GM21717 (cell line): ENCODE measurements around the gene C16orf95.
"Not testable (repeated sequence)": the region's sequence is repeated elsewhere in the genome, so short reads cannot be mapped to it uniquely, and the experiment has no call there.

Source experiments
- ATAC-seq: cut with Tn5 transposase; IDR thresholded peaks from one replicate; pipeline ENCODE4 v1.9.1; 2021; ENCODE audit warnings: mild to moderate bottlenecking, moderate library complexity; ENCODE audit not compliant: unreplicated experiment

C16orf95 gene

DNA sequence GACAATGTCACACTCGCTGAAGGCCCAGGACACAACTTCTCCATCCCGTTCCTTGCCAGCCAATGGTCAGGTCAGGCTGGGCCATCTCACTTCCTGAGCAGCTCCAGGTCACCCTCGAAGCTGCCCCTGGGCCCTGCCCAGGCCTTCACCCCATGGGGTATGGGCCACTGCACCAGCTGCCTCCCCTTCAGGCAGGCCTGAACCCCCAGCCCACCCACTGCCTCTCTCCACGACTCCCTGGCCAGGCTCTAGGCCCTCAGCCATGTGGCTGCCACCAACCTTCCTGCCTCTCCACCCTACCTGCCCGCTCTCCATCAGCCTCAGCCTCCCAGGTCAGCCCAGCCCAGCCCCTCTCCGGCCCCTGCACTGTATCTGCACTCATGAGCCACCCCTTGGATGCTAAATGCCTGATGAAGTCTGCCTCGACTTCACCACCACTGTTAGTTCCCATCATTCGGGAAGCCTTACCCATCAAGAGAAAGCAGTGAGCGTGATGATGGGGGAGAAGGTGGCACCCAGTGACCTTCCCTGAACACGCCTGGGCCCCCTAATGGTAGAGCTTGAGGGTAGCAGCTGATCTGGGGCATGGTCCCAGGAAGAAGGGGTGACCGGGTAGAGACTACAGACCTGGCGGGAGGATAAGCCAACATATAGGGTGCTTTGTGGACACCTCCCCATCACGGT lies 30.9 kb upstream of the C16orf95 start:
- ATAC-seq = no peak

DNA sequence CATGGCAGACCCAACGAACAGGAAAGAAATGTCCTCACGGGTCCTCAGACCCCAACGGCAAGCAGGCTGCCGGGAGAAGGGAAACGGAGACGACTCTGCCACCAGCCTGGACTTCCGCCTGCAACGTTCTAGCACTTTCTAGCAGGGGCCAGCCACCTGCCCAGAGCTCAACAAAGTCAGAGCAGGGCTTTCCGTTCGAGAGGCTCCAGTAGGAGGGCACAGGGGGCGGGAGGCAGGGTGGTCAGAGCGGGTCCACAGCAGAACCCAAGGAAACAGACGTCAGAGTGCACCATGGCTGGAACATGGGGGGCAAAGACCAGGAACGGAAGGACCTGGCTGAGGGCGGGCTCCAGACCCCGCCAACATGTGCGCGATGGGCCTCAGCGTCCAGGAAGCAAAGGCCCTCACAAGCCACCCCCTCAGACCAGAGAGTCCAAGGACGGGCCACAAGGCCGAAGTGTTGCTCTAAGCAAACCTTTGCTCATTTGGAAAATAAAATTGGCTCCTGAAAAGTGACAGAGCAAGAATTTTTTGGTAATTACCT lies 29.4 kb upstream of the C16orf95 start:
- ATAC-seq = no peak

- ATAC-seq = no peak
These were observed 28.7 kb upstream of the C16orf95 start for GRCh38 chr16:87345726-87346424.

GRCh38 chr16:87344931-87345631 lies 27.9 kb upstream of the C16orf95 start:
- no peak for ATAC-seq

GRCh38 chr16:87344165-87344930 lies 27.2 kb upstream of the C16orf95 start:
- no peak for ATAC-seq

- no peak for ATAC-seq
These were observed 26.5 kb upstream of the C16orf95 start for GRCh38 chr16:87343753-87344050.

GRCh38 chr16:87342978-87343752 lies 26.0 kb upstream of the C16orf95 start:
- no peak for ATAC-seq

DNA sequence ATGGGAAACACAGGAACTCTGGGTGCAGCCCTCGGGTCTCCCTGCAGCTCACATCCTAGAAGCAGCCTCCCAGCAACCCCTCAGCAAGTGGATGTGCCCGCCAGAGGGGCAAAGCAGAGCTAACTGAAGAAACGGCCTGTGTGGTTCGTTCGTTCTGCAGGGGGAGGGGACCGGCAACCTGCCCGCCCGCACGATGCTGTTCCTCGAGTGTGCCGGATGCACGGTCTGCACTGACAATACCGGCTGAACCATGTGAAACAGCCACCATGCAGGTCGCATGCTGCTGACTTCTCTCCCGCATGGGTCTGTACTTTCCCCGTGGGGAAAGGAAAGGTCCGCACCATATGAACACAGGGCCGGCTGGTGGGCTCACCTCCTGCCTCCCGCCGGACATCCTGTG lies 25.3 kb upstream of the C16orf95 start:
- no peak for ATAC-seq

- ATAC-seq = no peak
These were observed 23.0 kb upstream of the C16orf95 start for GRCh38 chr16:87340198-87340597.

DNA sequence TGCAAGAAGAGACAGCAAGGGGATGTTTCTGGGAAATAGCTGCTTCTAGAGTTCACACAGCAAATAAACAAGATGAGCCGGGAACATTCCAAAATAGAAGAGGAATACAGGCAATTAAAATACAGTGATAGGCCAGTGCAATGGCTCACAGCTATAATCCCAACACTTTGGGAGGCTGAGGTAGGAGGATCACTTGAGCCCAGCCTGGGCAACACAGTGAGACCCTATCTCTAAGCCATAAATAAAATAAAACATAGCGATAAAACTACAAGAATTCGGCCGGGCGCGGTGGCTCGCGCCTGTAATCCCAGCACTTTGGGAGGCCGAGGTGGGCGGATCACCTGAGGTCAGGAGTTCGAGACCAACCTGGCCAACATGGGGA lies 22.5 kb upstream of the C16orf95 start:
- not testable (repeated sequence) for ATAC-seq

DNA sequence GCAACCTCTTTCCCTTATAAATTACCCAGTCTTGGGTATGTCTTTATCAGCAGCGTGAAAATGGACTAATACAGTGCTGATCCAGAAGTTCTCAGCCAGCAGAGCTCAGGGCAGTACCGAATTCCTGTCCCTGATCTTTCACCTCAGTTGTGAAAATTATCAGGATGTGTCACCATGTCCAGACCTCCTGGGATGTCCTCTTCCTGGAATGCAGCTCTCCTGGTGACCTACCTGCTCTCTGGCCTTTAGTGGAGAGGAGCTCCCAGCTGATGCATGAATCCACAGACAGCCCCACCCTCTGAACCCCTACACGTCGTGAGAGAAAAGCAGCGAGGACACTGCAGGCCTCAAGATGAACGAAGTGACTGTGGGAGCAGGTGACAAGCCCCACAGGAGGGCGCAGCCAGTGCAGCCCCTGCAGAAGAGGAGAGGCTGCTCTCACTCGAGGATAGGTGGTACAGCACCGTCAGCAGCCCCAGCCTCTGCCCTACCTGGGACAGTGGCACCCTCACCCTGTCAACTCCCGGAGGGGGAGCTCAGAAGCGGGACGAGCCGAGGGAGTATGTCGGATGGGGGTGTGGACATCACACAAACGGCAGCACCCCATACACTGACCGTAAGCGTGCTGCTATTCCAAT lies 22.0 kb upstream of the C16orf95 start:
- no peak for ATAC-seq

DNA sequence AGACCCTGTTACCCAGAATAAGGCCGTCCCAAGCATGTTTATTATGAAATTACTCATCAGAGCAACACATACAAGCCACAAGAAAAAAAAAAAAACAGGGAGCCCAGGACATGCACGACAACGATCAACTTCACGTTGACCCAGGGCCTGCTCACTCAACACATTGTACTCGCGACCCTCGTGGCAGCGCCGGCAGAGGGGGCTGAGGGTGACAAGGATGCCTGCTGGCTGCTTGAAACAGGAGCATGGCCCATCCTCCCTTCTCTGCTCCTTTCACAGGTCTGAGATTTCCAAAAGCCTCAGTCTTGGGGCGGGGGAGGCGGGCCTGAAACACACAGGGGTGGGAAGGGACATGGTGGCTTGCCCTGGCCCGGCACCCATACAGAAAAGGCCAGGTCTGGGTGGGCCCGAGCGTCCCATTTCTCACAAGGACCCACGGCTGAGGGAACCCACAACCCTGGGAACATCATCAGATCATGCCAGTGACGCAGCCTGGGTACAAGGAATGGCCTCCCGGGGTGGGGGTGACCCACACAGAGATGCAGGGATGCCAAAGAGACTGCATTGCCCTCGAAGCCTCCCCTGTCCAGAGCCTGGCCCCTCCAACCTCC lies 21.1 kb upstream of the C16orf95 start:
- no peak for ATAC-seq

DNA sequence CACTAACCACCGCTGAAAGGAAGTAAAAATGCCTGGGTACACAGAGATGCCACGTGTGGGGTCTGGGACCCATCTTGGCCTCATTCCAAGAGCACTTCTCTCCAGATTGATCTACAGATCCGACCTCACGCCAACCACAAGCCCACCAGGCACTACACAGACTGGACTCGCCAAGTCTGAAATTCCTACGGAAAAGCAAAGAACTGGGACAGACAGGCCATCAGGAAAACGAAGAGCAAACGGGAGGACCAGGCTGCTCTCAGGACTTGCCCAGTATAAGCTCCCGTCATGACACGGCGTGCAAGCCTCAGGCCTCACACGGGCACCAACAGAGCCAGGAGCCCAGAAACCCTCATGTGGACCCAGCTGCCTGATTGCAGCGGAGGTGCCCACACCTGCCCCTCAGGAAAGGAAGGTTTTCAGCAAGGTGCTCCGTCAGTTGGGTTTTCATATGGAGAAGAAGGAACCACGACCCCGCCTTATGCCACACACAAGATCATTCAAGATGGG lies 20.1 kb upstream of the C16orf95 start:
- no peak for ATAC-seq

GRCh38 chr16:87336434-87337240 lies 19.4 kb upstream of the C16orf95 start:
- no peak for ATAC-seq

- no peak for ATAC-seq
These were observed 18.6 kb upstream of the C16orf95 start for GRCh38 chr16:87335625-87336433.

DNA sequence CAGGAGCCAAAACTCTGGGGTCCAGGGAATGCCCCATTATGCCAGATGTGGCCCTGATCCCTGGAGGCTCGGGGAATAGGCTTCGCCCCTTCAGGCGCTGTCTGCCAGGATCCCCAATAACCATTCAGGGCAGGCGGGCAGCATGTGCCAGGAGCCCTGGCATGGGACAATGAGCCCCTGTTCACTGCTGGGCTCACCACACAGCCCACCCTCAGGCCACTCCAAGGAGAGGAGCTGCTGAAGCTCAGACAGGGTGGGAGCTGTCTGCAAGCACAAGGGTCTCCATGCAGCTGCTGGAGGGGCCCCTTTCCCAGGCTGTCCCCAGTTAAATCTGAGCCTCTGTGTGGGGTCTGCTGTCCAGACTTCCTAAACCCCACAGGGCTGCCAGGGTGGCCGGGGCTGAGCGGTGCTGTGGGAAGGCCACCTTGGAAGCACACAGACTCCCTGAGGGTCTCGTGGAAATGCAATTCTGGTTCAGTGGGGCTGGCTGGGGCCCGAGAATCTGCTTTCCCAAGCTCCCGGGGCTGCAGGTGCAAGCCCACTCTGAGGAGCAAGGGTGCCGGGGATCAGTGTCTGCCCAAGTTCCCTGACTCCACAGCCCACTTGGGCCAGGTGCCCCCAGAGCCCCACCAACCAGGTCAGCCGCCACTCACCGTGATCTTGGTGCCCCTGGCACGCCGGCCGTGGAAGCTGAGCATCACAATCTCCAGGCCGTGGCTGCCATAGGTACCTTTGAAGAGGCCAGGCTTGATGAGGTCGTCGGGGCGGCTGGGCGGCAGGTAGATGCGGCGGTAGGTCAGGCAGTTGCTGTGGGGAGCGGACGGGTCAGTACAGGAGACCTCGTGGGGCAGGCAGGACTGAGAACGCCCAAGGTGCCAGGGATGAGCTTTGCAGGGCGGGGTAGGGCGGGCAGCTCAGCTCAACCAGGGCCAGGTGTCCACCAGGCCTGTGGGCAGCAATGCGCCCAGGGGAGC lies 17.7 kb upstream of the C16orf95 start:
- no peak for ATAC-seq
